GM18508 (cell line): ENCODE results near the gene GUSB.

Experiments used
- ATAC-seq: cut with Tn5 transposase; IDR thresholded peaks from one replicate; pipeline ENCODE4 v1.9.1; 2021; ENCODE audit warnings: moderate number of reproducible peaks; ENCODE audit not compliant: insufficient read depth, unreplicated experiment

Gene GUSB

DNA sequence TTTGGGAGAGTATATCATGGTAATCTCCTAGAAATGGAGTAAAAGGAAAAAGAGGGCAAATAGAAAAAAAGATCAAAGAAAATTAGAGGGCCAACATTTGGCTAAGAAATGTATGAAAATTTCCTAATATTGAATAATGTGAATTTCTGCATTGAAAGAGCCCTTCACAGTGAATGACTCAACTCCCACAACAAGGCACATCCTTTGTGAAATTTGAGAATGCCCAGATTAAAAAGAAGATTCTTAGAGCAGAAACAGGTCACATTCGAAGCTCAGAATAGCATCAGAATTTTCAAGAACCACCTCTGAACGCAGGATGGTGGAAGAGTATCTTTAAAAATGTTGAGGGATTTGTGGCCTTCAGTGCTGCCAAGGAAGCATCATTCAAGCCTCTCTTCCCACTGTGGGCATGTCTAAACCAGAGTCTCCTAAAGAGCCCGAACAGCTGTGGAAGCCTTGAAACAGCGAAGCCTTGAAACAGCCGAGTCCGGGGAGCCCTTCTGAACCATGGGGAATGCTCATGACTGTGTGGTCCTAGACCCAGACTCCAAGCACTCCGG is 43.6 kb downstream of the GUSB start:
- no peak for ATAC-seq

DNA sequence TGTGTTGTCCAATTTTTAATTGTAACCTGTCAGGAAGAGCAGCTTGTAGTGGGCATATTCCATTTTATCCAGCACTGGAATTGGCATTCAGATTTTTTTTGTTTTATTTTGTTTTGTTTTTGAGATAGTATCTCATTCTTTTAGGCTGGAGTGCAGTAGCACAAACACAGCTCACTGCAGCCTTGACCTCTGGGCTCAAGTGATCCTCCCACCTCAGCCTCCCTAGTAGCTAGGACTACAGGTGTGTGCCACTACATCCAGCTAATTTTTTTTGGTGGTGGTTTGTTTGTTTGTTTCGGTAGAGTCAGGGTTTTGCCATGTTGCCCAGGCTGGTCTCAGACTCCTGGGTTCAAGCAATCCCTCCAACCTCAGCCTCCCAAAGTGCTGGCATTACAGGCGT is 44.7 kb downstream of the GUSB start:
- ATAC-seq, result no peak

DNA sequence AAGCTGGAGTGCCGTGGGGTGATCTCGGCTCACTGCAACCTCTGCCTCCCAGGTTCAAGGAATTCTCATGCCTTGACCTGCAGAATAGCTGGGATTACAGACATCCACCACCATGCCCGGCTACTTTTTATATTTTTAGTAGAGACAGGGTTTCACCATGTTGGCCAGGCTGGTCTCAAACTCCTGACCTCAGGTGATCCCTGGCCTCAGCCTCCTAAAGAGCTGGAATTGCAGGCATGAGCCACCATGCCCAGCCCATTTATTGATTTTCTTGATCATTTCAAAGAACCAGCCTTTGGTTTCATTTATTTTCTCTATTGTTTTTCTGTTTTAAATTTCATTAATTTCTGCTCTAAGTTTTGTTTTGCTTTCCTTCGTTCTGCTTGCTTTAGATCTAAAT is 50.3 kb downstream of the GUSB start:
- ATAC-seq, result no peak

DNA sequence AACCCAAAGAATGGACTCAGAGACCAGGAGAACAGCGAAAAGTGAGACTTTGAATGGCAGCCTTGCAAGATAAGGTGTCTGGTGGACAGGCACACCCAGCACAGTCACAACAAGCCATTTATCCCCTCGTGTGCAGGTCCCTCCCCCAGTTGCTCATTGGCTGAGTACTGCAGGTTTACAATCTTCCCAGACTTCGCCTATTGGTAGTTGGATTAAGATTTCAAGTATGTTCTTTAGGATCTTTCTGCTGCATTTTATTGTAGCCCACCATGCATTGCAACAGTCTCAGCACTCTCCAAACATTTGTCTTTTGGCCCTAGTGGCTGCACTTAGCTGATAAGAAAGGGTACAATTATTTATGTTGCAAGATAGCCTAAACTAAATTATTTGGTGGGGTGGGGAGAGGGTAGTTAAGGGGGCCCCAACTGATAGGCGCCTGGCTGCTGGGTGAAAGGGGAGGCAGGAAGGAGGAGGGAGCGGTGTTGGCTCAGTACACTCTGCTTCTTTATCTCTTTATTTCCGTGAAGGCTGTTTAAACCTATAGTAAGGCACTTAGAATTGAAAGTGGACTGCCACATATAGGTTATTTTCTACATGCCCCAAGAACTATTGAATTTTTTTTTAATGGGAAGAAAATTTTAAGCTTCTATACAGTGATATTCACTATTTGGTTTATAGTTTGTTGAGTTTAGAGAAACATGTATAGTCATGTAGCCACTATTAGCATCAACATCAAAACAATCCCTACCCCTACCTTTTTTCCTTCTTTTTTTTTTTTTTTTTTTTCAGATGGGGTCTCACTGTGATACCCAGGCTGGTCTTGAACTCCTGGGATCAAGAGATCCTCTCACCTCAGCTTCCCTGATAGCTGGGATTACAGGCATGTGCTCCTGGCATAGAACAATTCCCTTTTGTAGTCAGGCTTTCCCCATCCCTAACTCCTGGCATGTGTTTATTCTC is 54.2 kb downstream of the GUSB start:
- no peak for ATAC-seq

DNA sequence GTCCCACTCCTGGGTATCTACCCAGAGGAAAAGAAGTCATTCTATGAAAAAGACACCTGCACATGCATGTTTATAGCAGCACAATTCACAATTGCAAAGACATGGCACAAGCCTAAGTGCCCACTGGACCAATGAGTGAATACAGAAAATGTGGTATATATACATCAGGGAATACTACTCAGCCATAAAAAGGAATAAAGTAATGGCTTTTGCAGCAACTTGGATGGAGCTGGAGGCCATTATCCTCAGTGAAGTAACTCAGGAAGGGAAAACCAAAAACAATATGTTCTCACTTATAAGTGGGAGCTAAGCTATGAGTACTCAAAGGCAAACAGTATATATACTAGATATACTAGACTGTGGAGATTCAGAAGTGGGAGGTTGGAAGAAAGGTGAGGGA is 55.4 kb downstream of the GUSB start:
- ATAC-seq, result no peak

DNA sequence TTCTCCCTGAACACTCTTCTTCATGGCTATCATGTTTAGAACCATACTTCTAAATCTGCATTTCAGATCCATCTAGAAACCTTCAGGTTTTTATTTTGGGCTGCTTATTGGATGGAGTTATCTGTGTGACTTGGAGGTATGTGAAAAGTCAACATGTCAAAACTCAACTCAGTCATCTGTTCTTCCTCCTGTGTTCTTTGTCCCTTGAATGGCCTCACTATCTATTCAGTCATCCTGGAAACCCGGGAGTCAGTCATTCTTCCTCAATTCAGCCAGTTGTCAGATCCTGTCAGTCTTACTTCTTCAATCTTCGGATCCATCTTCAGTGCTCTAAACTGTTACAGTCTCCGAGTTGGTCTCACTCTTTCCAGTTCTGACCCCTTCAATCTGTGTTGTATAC is 57.0 kb downstream of the GUSB start:
- ATAC-seq, result no peak

DNA sequence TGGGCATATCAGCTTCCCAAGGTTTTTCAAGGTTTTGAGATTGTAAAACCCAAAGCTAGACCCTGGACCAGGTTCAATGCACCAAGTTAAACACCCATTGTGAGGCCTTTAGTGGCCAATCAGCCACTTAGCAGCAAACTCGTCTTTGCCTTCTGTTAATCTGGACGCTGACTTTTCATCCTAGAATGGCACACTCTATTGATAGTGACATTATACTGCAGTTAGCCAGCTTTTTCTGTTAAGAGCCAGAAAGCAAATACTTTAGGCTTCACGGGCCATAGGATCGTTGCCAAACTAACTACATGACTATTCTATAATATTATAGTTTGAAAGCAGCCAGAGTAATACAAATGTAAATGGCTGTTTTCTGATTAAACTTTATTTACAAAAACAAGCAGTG is 57.8 kb downstream of the GUSB start:
- no peak for ATAC-seq

DNA sequence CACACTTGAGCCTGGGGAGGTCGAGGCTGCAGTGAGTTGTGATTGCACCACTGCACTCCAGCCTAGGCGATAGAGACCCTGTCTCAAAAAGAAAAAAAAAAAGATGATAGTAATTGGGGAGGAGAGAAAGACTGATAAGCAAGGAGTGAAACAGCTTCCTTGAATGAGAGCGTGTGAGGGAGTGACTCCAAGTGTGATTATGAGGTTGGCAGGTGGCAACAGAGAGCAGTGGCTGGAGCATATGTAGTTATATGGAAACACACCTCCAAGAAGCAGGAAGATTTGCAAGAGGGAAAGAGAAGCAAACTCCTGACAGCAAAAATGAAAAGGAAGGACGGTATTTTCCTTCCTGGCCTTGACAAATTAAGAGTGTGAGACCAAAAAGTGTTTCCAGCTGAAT is 58.7 kb downstream of the GUSB start:
- ATAC-seq, result no peak

DNA sequence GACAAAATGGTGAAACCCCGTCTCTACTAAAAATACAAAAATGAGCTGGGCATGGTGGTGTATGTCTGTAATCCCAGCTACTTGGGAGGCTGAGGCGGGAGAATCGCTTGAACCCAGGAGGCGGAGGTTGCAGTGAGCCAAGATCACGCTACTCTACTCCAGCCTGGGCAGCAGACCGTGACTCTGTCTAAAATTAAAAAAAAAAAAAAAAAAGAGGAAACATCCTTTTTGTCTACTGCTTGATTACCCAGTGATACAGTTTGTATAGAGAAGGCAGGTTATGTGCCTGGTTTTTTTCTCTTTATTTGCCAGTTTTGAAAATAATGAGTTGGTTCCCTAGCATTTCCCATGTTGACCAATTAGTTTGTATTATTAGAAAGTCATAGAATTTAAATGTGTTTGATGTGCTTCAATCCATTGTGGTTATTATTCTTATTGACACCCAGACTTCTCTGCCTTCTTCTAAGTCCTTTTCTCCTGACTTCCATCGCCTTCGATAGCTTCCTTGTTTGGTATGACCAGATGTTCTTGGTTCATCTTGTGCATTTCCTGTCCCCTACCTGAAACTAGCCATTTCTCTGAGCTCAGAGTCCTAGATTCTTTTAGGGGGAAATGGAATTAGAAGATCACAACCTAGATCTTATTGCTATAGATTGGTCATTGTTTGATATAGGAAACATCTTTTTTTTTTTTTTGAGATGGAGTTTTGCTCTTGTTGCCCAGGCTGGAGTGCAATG is 65.9 kb downstream of the GUSB start:
- ATAC-seq, result no peak

DNA sequence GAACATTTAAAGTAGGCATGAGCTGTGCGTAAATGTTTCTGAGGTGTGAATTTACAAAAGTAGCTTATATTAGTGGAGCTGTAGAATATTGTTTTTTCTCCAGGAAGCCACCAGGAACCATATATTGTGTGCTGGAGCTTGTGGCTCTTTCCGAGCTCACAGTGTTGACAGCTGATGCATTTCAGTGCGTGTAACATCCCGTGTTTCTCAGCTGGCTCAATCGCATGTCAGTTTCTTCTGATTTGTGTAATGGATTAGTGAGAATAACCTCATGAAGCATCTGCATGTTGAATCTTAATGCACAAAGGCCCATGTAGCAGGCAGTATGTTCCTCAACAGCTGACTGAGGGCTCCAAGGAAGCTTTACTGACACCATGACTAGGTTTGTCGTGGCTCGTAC is 69.8 kb downstream of the GUSB start:
- ATAC-seq, result no peak
